Activated T-cell treated with anti-CD3 and anti-CD28 coated beads, Interleukin-2, amount 50 U/mL, for 72 hours (primary cell): ENCODE data around the gene EFCAB6. TPM values are rescaled to one million over a fixed set of nuclear protein-coding genes. Genes with fewer than 3 reads are reported as not detected.

Experiments used
- ATAC-seq, 2 donors: fragments of 150-1000 bp; cut with Tn5 transposase; replicated peaks in 1 of 2; 2 replicates each; pipeline ENCODE4 v1.10.0; 2021; ENCODE audit warnings: moderate library complexity in 2 of 2, mild to moderate bottlenecking in 1 of 2
- DNase-seq, 2 donors: peaks; one replicate each; pipeline ENCODE4 v3.0.0; 2021 to 2022; ENCODE audit warnings: mixed read lengths in 1 of 2
- H3K27ac Mint-ChIP-seq: one replicate; pipeline ENCODE4 v1.8.0; 2022; ENCODE audit warnings: mild to moderate bottlenecking, moderate library complexity, mixed read lengths
- H3K27me3 Mint-ChIP-seq: one replicate; pipeline ENCODE4 v1.8.0; 2022; ENCODE audit warnings: low read depth, mixed read lengths
- H3K36me3 Mint-ChIP-seq, 2 donors: one replicate each; pipeline ENCODE4 v1.8.0; 2022; ENCODE audit warnings: mixed read lengths in 2 of 2, mild to moderate bottlenecking in 1 of 2; ENCODE audit not compliant: insufficient read depth in 2 of 2
- H3K4me1 Mint-ChIP-seq: one replicate; pipeline ENCODE4 v1.8.0; 2022; ENCODE audit warnings: low read depth, mixed read lengths
- H3K4me3 Mint-ChIP-seq, 2 donors: one replicate each; pipeline ENCODE4 v1.8.0; 2022; ENCODE audit warnings: mild to moderate bottlenecking in 2 of 2, mixed read lengths in 2 of 2, moderate library complexity in 2 of 2
- H3K9me3 Mint-ChIP-seq, 2 donors: one replicate each; pipeline ENCODE4 v1.8.0; 2022; ENCODE audit warnings: mixed read lengths in 2 of 2
- total RNA-seq, 2 donors: library from RNA; stranded (reverse); gene quantifications; one replicate each; pipeline ENCODE4 v1.2.3, GENCODE V29; 2022

EFCAB6 gene
- total RNA-seq, 2 donors from 2014 or later: 0.19 to 0.70 TPM

DNA sequence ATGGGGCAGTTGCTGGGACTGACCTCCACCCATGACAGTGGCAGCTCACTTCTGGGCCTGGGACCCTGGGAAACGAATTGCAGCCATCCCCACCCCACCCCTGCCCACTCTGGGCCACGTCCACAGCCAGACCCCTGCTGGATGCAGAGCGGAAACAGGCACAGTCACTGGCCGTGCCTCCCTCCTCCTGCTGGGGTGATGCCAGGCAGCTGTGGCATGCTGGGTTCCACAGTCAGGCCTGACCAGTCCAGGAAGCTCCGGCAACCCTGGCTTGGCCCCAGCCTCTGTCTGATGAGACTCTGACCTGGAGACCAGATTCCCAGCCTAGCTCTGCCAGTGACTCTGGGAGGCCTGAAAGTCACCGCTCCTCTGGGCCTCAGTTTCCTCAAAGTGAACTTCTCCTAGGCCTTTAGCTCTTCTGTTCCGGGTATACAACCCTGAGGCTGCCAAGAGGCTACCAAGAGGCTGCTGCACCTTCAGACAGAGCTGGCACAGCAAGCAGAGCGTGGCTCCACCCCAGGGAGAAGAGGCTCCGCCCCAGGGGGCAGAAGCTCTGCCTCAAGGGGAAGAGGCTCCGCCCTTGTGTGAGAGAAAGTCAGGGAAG lies 41.3 kb upstream of the EFCAB6 start:
- no peak for ATAC-seq
- Mint-ChIP-seq H3K36me3 (peaks cover 1 to 4% of the 10 kb centered on the region in 2 donors), H3K4me1 (no peaks in the 10 kb centered on the region), H3K9me3 (peaks cover 3 to 5% of the 10 kb centered on the region in 2 donors), H3K27me3 (peaks cover 17% of the 10 kb centered on the region), H3K27ac (no peak overlapping the region), H3K4me3 (no peak overlapping the region)
- no peak for DNase-seq

- Mint-ChIP-seq H3K36me3 (peaks cover 1 to 4% of the 10 kb centered on the region in 2 donors), H3K4me3 (no peak overlapping the region), H3K27ac (no peak overlapping the region), H3K4me1 (no peaks in the 10 kb centered on the region), H3K27me3 (peaks cover 14% of the 10 kb centered on the region), H3K9me3 (peaks cover 3 to 5% of the 10 kb centered on the region in 2 donors)
- ATAC-seq (no peak), DNase-seq (no peak)
Observed at GRCh38 chr22:43852573-43853327, 40.6 kb upstream of the EFCAB6 start.

DNA sequence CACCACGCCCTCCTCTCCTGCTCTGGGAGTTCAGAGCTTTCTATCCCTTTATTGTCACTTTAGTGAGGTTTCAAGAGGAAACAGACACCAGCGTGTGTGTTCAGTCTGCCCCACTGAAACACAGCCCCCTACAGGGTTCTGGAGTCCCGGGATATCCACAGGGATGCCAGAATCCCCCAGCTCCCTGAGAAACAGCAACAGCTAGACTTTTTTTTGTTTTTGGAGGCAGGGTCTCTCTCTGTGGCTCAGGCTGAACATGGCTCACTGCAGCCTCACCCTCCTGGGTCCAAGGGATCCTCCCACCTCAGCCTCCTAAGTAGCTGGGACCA lies 39.8 kb upstream of the EFCAB6 start:
- Mint-ChIP-seq H3K4me3 (no peak overlapping the region), H3K27me3 (peaks cover 6% of the 10 kb centered on the region)
- ATAC-seq: no peak

GRCh38 chr22:43851058-43851978 lies 39.2 kb upstream of the EFCAB6 start:
- Mint-ChIP-seq H3K4me3 (no peak overlapping the region), H3K36me3 (no peaks in the 10 kb centered on the region), H3K4me1 (no peaks in the 10 kb centered on the region), H3K9me3 (peaks cover 0 to 1% of the 10 kb centered on the region in 2 donors), H3K27me3 (peaks cover 4% of the 10 kb centered on the region), H3K27ac (no peak overlapping the region)
- ATAC-seq (no peak), DNase-seq (no peak)

More for the DNA sequence above, 39.8 kb upstream of the EFCAB6 start:
- Mint-ChIP-seq H3K4me1 (no peaks in the 10 kb centered on the region), H3K36me3 (peaks cover under 1 to 1% of the 10 kb centered on the region in 2 donors), H3K27ac (no peak overlapping the region), H3K9me3 (peaks cover 2 to 4% of the 10 kb centered on the region in 2 donors)
- no peak for DNase-seq

DNA sequence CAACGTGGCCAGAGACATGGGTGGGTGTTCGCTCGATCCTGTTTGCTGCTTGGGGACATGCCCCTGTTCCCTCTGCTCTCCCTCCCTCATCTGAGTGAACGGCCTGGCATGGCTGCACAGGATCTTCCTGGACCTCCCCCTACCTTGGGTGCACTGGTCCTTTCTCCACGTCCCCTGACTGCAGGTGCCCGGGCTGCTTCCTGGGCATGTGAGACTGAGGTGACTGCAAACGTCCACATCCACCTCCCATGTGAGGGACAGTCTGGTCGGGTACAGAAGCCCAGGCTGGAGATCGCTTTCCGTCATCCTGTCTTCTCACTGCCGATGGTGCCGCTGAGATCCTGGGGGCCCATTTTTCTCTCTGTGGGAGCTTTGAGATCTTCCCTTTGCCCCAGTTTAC lies 38.4 kb upstream of the EFCAB6 start:
- no peak for ATAC-seq
- no peak for DNase-seq

DNA sequence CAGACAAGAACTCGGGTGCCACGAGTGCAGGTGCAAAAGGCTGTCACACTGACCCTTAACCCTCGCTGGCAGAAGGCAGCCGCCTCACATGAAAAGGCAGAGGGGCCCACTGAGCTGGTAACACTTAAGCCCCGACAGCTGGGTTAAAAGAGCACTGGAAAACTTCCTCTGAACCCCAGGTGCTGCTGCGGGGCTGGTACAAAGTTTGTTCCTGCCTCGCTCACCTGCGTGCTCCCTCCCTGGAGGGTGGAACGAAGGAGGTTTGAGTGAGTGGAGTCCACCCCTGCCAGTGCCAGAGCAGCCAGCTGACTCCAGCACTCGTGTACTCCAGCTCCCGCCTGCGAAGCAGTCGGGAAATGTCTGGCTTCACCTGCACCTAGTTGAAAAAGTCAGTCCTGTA lies 37.6 kb upstream of the EFCAB6 start:
- Mint-ChIP-seq H3K4me1 (no peaks in the 10 kb centered on the region), H3K27ac (no peak overlapping the region), H3K4me3 (no peak overlapping the region), H3K27me3 (no peaks in the 10 kb centered on the region), H3K9me3 (no peaks in the 10 kb centered on the region), H3K36me3 (no peaks in the 10 kb centered on the region)
- DNase-seq (no peak), ATAC-seq (no peak)

More for the DNA sequence above, 38.4 kb upstream of the EFCAB6 start:
- no peaks in the 10 kb centered on the region for H3K9me3 Mint-ChIP-seq
- no peak overlapping the region for H3K27ac Mint-ChIP-seq
- H3K27me3 Mint-ChIP-seq: peaks cover 2% of the 10 kb centered on the region
- H3K4me1 Mint-ChIP-seq: no peaks in the 10 kb centered on the region
- no peaks in the 10 kb centered on the region for H3K36me3 Mint-ChIP-seq
- H3K4me3 Mint-ChIP-seq: no peak overlapping the region

GRCh38 chr22:43848366-43849171 lies 36.5 kb upstream of the EFCAB6 start:
- no peak for ATAC-seq
- Mint-ChIP-seq H3K4me3 (no peak overlapping the region), H3K36me3 (no peaks in the 10 kb centered on the region)

DNA sequence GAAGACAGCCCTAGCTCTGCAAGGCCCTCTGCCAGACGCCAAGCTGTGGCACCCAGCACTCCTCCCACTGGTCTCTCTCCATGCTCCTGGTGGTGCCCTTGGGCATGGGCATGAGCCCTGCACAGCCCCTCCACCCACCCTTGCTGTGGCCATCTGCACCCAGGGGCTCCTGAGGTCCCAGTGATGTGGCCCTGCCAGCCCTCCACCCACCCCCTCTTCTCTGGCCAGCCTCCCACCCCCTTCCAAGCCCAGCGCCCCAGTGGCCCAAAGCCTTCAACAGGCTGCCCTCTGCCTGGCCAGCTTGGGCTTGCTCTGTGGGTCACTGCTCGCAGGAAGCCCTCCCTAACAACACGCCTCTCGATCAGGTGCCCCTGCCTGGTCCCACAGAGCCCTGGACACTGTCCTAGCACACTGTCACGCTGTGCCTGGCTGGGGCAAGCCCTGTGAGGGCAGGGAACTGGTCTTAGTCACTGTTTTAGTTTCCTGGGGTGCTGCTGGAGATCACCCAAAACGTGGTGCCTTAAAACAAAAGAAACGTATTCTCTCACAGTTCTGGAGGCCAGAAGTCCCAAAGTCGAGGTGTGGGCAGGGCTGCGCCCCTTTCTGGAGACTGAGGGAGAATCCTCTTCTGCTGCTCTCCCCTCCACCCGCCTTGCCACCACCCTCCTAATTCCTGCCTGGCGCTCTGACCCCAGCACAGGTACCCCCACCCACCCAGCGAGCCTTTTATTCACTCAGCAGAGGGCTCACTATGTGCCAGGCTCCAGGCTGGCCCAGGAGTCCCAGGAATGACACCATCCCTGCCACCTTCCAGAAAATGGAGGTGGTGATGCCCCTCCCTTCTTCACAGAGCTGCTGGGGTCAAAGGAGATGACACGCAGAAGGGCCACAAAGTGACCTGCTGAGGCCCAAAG lies 35.5 kb upstream of the EFCAB6 start:
- no peak overlapping the region for H3K27ac Mint-ChIP-seq
- H3K36me3 Mint-ChIP-seq: no peaks in the 10 kb centered on the region
- no peaks in the 10 kb centered on the region for H3K4me1 Mint-ChIP-seq
- ATAC-seq (no peak), DNase-seq (no peak)
- no peaks in the 10 kb centered on the region for H3K9me3 Mint-ChIP-seq
- no peak overlapping the region for H3K4me3 Mint-ChIP-seq
- H3K27me3 Mint-ChIP-seq: no peaks in the 10 kb centered on the region

More at GRCh38 chr22:43848366-43849171, 36.5 kb upstream of the EFCAB6 start:
- DNase-seq: no peak
- Mint-ChIP-seq H3K4me1 (no peaks in the 10 kb centered on the region), H3K9me3 (no peaks in the 10 kb centered on the region), H3K27ac (no peak overlapping the region), H3K27me3 (no peaks in the 10 kb centered on the region)

- no peak for ATAC-seq
- Mint-ChIP-seq H3K36me3 (no peaks in the 10 kb centered on the region), H3K4me3 (no peak overlapping the region), H3K27me3 (no peaks in the 10 kb centered on the region), H3K9me3 (no peaks in the 10 kb centered on the region), H3K4me1 (no peaks in the 10 kb centered on the region), H3K27ac (no peak overlapping the region)
- DNase-seq: no peak
Observed at GRCh38 chr22:43846966-43847365, 34.9 kb upstream of the EFCAB6 start.

DNA sequence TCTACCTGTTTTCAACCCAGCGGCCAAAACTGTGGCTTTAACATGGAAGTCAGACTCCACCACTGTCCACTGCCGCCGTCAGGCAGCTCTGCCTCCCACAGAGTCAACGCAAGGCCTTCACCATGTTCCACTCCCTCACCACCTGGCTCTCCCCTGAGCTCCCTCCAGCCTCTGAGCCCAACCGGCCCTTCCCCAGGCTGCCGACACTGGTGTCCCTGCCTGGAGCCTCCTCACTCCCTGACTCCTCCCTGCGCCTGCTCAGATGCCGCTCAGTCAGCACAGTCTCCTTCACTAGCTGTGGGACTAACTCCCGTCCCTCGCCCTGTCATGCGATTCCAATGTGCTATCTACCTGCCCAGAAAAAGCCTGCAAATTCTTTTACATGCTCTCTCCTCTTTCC lies 33.9 kb upstream of the EFCAB6 start:
- no peaks in the 10 kb centered on the region for H3K36me3 Mint-ChIP-seq
- no peaks in the 10 kb centered on the region for H3K4me1 Mint-ChIP-seq
- H3K27ac Mint-ChIP-seq: no peak overlapping the region
- DNase-seq: no peak
- H3K27me3 Mint-ChIP-seq: no peaks in the 10 kb centered on the region
- ATAC-seq: no peak
- no peaks in the 10 kb centered on the region for H3K9me3 Mint-ChIP-seq
- no peak overlapping the region for H3K4me3 Mint-ChIP-seq

- H3K4me1 Mint-ChIP-seq: no peaks in the 10 kb centered on the region
- no peak for ATAC-seq
- no peak overlapping the region for H3K4me3 Mint-ChIP-seq
- H3K27ac Mint-ChIP-seq: no peak overlapping the region
- H3K27me3 Mint-ChIP-seq: no peaks in the 10 kb centered on the region
- no peak for DNase-seq
- H3K36me3 Mint-ChIP-seq: no peaks in the 10 kb centered on the region
- H3K9me3 Mint-ChIP-seq: no peaks in the 10 kb centered on the region
Observed at GRCh38 chr22:43844560-43845545, 32.7 kb upstream of the EFCAB6 start.
